Muscle of leg (tissue), 11 donors: ENCODE data around the gene COQ10A. TPM values are rescaled to one million over a fixed set of nuclear protein-coding genes. Genes with fewer than 3 reads are reported as not detected.
A peak's percentile ranks its signal among the peaks of the same experiment; 100 is the strongest.

Experiments used
- DNase-seq: peaks from one replicate; pipeline ENCODE4 v3.0.0; 2013
- H3K27ac ChIP-seq: one replicate; pipeline ENCODE4 v1.5.1; 2013; ENCODE audit warnings: mild to moderate bottlenecking, low read length, control low read depth
- H3K27me3 ChIP-seq: one replicate; pipeline ENCODE4 v1.6.1; 2013; ENCODE audit warnings: low read length; ENCODE audit not compliant: control insufficient read depth, insufficient read depth
- H3K36me3 ChIP-seq: one replicate; pipeline ENCODE4 v1.6.1; 2013; ENCODE audit warnings: low read length; ENCODE audit not compliant: control insufficient read depth, insufficient read depth
- H3K4me1 ChIP-seq: one replicate; pipeline ENCODE4 v1.6.1; 2013; ENCODE audit warnings: low read length; ENCODE audit not compliant: control insufficient read depth, insufficient read depth
- H3K4me3 ChIP-seq: one replicate; pipeline ENCODE4 v1.5.1; 2013; ENCODE audit warnings: low read length, control low read depth
- H3K9me3 ChIP-seq: replicated peaks from 2 replicates; pipeline ENCODE4 v1.6.1; 2013; ENCODE audit warnings: low read depth, low read length; ENCODE audit not compliant: control insufficient read depth
- WGBS: methylation state at CpG from one replicate; pipeline ENCODE4 v1.1.5; 2013; ENCODE audit warnings: missing lambda C conversion rate; ENCODE audit not compliant: insufficient coverage; 5-methylcytosine and 5-hydroxymethylcytosine counted together
- polyA plus RNA-seq, 8 donors: library from polyadenylated mRNA; unstranded; fragments of 120-200 nt; gene quantifications; one replicate each; pipeline versions ENCODE4 v1.2.1 to v1.2.3, GENCODE V29; 2013; ENCODE audit warnings: inconsistent platforms in 1 of 8, low replicate concordance in 1 of 8; ENCODE audit not compliant: insufficient read length in 8 of 8, insufficient read depth in 1 of 8
- total RNA-seq: library from RNA; stranded (reverse); fragments of 120-200 nt; gene quantifications from one replicate; pipeline ENCODE4 v1.2.4, GENCODE V29; 2013

The COQ10A gene
- total and polyA plus RNA-seq, 9 donors = 13.4 to 34.4 (median 18.9) TPM

- DNase-seq = no peak
- Histone ChIP-seq H3K4me1 (peaks cover 12% of the 10 kb centered on the region), H3K9me3 (no peaks in the 10 kb centered on the region), H3K27ac (no peak overlapping the region), H3K36me3 (peaks cover 40% of the 10 kb centered on the region), H3K27me3 (no peaks in the 10 kb centered on the region), H3K4me3 (no peak overlapping the region)
- no CpG with 5 or more reads among the region's 8 CpGs for WGBS
These were observed 38.3 kb downstream of the COQ10A start for GRCh38 chr12:56304872-56305590.

- DNase-seq = no peak
- H3K27me3 ChIP-seq = no peaks in the 10 kb centered on the region
- WGBS = 88% methylated on average over 3 of the region's 7 CpGs
- no peak overlapping the region for H3K27ac ChIP-seq
- H3K9me3 ChIP-seq = no peaks in the 10 kb centered on the region
- H3K4me3 ChIP-seq = no peak overlapping the region
- peaks cover 54% of the 10 kb centered on the region for H3K36me3 ChIP-seq
- H3K4me1 ChIP-seq = no peaks in the 10 kb centered on the region
These were observed 40.7 kb downstream of the COQ10A start for GRCh38 chr12:56307221-56307965.

- Histone ChIP-seq H3K27me3 (no peaks in the 10 kb centered on the region), H3K4me1 (no peaks in the 10 kb centered on the region), H3K27ac (no peak overlapping the region), H3K36me3 (peaks cover 55% of the 10 kb centered on the region), H3K9me3 (no peaks in the 10 kb centered on the region), H3K4me3 (no peak overlapping the region)
- 100% methylated on average over 1 of the region's 3 CpGs for WGBS
- DNase-seq = no peak
These were observed 42.0 kb downstream of the COQ10A start for GRCh38 chr12:56308714-56309113.

DNA sequence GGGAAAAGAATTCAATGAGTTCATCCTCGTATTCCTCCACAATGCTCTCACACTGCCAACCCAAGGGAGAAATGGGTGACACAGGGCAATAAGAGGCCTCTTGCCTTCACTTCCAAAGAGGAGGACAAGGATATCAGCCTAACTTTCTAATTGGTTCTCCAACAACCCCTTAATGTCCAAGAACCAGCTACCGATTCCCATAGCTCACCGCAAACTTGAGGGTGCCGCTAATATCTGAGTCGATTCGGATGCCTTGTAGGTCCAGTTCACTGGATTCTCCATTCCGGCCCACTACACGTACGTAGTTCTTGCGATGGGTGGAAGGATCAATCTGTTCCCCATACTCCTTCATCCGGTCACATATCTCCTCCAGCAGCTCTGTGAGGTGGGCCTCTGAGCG lies 44.3 kb downstream of the COQ10A start:
- peaks cover 8% of the 10 kb centered on the region for H3K4me1 ChIP-seq
- no peaks in the 10 kb centered on the region for H3K9me3 ChIP-seq
- 92% methylated on average over 9 of the region's 12 CpGs for WGBS
- no peaks in the 10 kb centered on the region for H3K27me3 ChIP-seq
- no peak overlapping the region for H3K27ac ChIP-seq
- no peak for DNase-seq
- no peak overlapping the region for H3K4me3 ChIP-seq
- H3K36me3 ChIP-seq = peaks cover 59% of the 10 kb centered on the region

- H3K36me3 ChIP-seq = peaks cover 52% of the 10 kb centered on the region
- 2% methylated on average over 7 of the region's 11 CpGs for WGBS
- peak; percentile 35 for DNase-seq
These were observed 48.5 kb downstream of the COQ10A start for GRCh38 chr12:56315249-56315621.

GRCh38 chr12:56315622-56316473 lies 49.1 kb downstream of the COQ10A start, which contains the start of gene CNPY2:
CNPY2 (minus strand) TSS chr12:56315988; CDS start chr12:56315217, 771 bp downstream.
- no peaks in the 10 kb centered on the region for H3K9me3 ChIP-seq
- H3K36me3 ChIP-seq = peaks cover 50% of the 10 kb centered on the region
- no peaks in the 10 kb centered on the region for H3K27me3 ChIP-seq
- peak within 1 kb of the TSS; percentile 97 for H3K27ac ChIP-seq
- peak within 1 kb of the TSS; percentile 93 for H3K4me3 ChIP-seq
- H3K4me1 ChIP-seq = peaks cover 15% of the 10 kb centered on the region
- peak; percentile 98 for DNase-seq
- WGBS = under 1% methylated on average over 60 of the region's 62 CpGs

More at GRCh38 chr12:56315249-56315621, 48.5 kb downstream of the COQ10A start:
- H3K4me1 ChIP-seq = peaks cover 15% of the 10 kb centered on the region
- H3K27ac ChIP-seq = peak overlapping the region; percentile 97
- no peaks in the 10 kb centered on the region for H3K9me3 ChIP-seq
- H3K27me3 ChIP-seq = no peaks in the 10 kb centered on the region
- peak overlapping the region; percentile 93 for H3K4me3 ChIP-seq

- no peak for DNase-seq
- no CpG with 5 or more reads among the region's 3 CpGs for WGBS
- Histone ChIP-seq H3K27ac (no peak overlapping the region), H3K9me3 (no peaks in the 10 kb centered on the region), H3K4me3 (no peak overlapping the region), H3K27me3 (no peaks in the 10 kb centered on the region), H3K4me1 (peaks cover 15% of the 10 kb centered on the region), H3K36me3 (peaks cover 46% of the 10 kb centered on the region)
These were observed 50.9 kb downstream of the COQ10A start for GRCh38 chr12:56317675-56318074.

Other genes starting within 250 kb of the COQ10A start
- gene IKZF4, start 245.9 kb upstream of the COQ10A start, total RNA-seq = 2.2 TPM
- gene IKZF4, start 245.9 kb upstream of the COQ10A start, polyA plus RNA-seq = 1 to 10 TPM; 5.0 to 8.7 (median 7.1) TPM
- gene RPS26, start 225.0 kb upstream of the COQ10A start, total RNA-seq = 255 TPM
- gene RPS26, start 225.0 kb upstream of the COQ10A start, polyA plus RNA-seq = 100 to 1,000 TPM in 5 of 8 donors, 10 to 100 TPM in 3; 84.2 to 522 (median 202) TPM
- gene ERBB3, start 186.8 kb upstream of the COQ10A start, total RNA-seq = 126 TPM
- gene ERBB3, start 186.8 kb upstream of the COQ10A start, polyA plus RNA-seq = 100 to 1,000 TPM; 116 to 224 (median 149) TPM
- gene PA2G4, start 162.4 kb upstream of the COQ10A start, total RNA-seq = 97.2 TPM
- gene PA2G4, start 162.4 kb upstream of the COQ10A start, polyA plus RNA-seq = 100 to 1,000 TPM in 7 of 8 donors, 10 to 100 TPM in 1; 97.8 to 128 (median 119) TPM
- gene RPL41, start 150.3 kb upstream of the COQ10A start, total RNA-seq = 9,217 TPM
- 1,000 to 10,000 TPM; 4,607 to 7,530 (median 5,394) TPM for gene RPL41, start 150.3 kb upstream of the COQ10A start, polyA plus RNA-seq
- 4.2 TPM for gene ZC3H10, start 148.7 kb upstream of the COQ10A start, total RNA-seq
- gene ZC3H10, start 148.7 kb upstream of the COQ10A start, polyA plus RNA-seq = 1 to 10 TPM; 4.1 to 7.7 (median 4.8) TPM
- gene ESYT1, start 138.7 kb upstream of the COQ10A start, total RNA-seq = 63.7 TPM
- 10 to 100 TPM; 75.3 to 90.9 (median 86.2) TPM for gene ESYT1, start 138.7 kb upstream of the COQ10A start, polyA plus RNA-seq
- 682 TPM for gene MYL6B, start 114.4 kb upstream of the COQ10A start, total RNA-seq
- 1,000 to 10,000 TPM in 2 of 8 donors, 100 to 1,000 TPM in 6; 543 to 1,374 (median 850) TPM for gene MYL6B, start 114.4 kb upstream of the COQ10A start, polyA plus RNA-seq
- 1,791 TPM for gene MYL6, start 108.6 kb upstream of the COQ10A start, total RNA-seq
- 1,000 to 10,000 TPM; 1,431 to 2,233 (median 1,647) TPM for gene MYL6, start 108.6 kb upstream of the COQ10A start, polyA plus RNA-seq
- gene SMARCC2, start 77.5 kb upstream of the COQ10A start, total RNA-seq = 46.8 TPM
- gene SMARCC2, start 77.5 kb upstream of the COQ10A start, polyA plus RNA-seq = 10 to 100 TPM; 53.3 to 71.7 (median 55.9) TPM
- 47.5 TPM for gene RNF41, start 45.0 kb upstream of the COQ10A start, total RNA-seq
- 10 to 100 TPM; 35.5 to 49.3 (median 44.1) TPM for gene RNF41, start 45.0 kb upstream of the COQ10A start, polyA plus RNA-seq
- 24.1 TPM for gene NABP2, start 42.6 kb upstream of the COQ10A start, total RNA-seq
- 10 to 100 TPM; 16.1 to 23.6 (median 20.3) TPM for gene NABP2, start 42.6 kb upstream of the COQ10A start, polyA plus RNA-seq
- gene SLC39A5, start 36.9 kb upstream of the COQ10A start, total RNA-seq = 0.35 TPM
- 10 to 100 TPM in 1 of 8 donors, 1 to 10 TPM in 2, under 1 TPM in 5; 0.32 to 18.5 (median 0.63) TPM for gene SLC39A5, start 36.9 kb upstream of the COQ10A start, polyA plus RNA-seq
- 8.6 TPM for gene ANKRD52, start 8.6 kb upstream of the COQ10A start, total RNA-seq
- 10 to 100 TPM; 16.4 to 22.6 (median 18.9) TPM for gene ANKRD52, start 8.6 kb upstream of the COQ10A start, polyA plus RNA-seq
- gene CS, start 33.4 kb downstream of the COQ10A start, total RNA-seq = 93.5 TPM
- gene CS, start 33.4 kb downstream of the COQ10A start, polyA plus RNA-seq = 100 to 1,000 TPM; 174 to 252 (median 214) TPM
- gene CNPY2, start 49.0 kb downstream of the COQ10A start, total RNA-seq = 78.3 TPM
- gene CNPY2, start 49.0 kb downstream of the COQ10A start, polyA plus RNA-seq = 10 to 100 TPM; 41.5 to 73.0 (median 61.1) TPM
- gene PAN2, start 67.1 kb downstream of the COQ10A start, total RNA-seq = 39.8 TPM
- 10 to 100 TPM; 27.9 to 49.6 (median 41.9) TPM for gene PAN2, start 67.1 kb downstream of the COQ10A start, polyA plus RNA-seq
- 0.18 TPM for gene IL23A, start 71.9 kb downstream of the COQ10A start, total RNA-seq
- under 1 TPM; 0.24 to 0.74 (median 0.44) TPM for gene IL23A, start 71.9 kb downstream of the COQ10A start, polyA plus RNA-seq
- gene STAT2, start 93.2 kb downstream of the COQ10A start, total RNA-seq = 63.4 TPM
- gene STAT2, start 93.2 kb downstream of the COQ10A start, polyA plus RNA-seq = 10 to 100 TPM; 40.9 to 71.8 (median 59.6) TPM
- not detected for gene APOF, start 95.9 kb downstream of the COQ10A start, total RNA-seq
- not detected for gene APOF, start 95.9 kb downstream of the COQ10A start, polyA plus RNA-seq
- 5.2 TPM for gene TIMELESS, start 182.5 kb downstream of the COQ10A start, total RNA-seq
- 10 to 100 TPM; 14.5 to 22.8 (median 16.7) TPM for gene TIMELESS, start 182.5 kb downstream of the COQ10A start, polyA plus RNA-seq
- gene MIP, start 187.7 kb downstream of the COQ10A start, total RNA-seq = not detected
- gene MIP, start 187.7 kb downstream of the COQ10A start, polyA plus RNA-seq = under 1 TPM in 4 of 8 donors, not detected in 4; 0.09 to 0.36 (median 0.18) TPM
- gene SPRYD4, start 201.6 kb downstream of the COQ10A start, total RNA-seq = 2.0 TPM
- gene SPRYD4, start 201.6 kb downstream of the COQ10A start, polyA plus RNA-seq = 1 to 10 TPM; 1.4 to 2.7 (median 1.8) TPM
- gene GLS2, start 221.2 kb downstream of the COQ10A start, total RNA-seq = 0.09 TPM
- gene GLS2, start 221.2 kb downstream of the COQ10A start, polyA plus RNA-seq = under 1 TPM in 7 of 8 donors, not detected in 1; 0.32 to 0.78 (median 0.41) TPM